ENCODE results near the gene NR1H2. TPM values are rescaled to one million over a fixed set of nuclear protein-coding genes. Genes with fewer than 3 reads are reported as not detected.
A peak's percentile ranks its signal among the peaks of the same experiment; 100 is the strongest.

The NR1H2 gene
- total and polyA plus RNA-seq, 10 of the 15 experiments (the other 5 are each of a cell fraction or from before 2014, with no cell fraction given), result 0.05 to 54.2 (median 35.1) TPM

- TF ChIP-seq RB1 (IDR thresholded peaks at IDR 0.05; ENCODE audit: borderline replicate concordance), result peak; percentile 97; the same call in 1 of the 2 replicates
- TF ChIP-seq, protein P1, sequence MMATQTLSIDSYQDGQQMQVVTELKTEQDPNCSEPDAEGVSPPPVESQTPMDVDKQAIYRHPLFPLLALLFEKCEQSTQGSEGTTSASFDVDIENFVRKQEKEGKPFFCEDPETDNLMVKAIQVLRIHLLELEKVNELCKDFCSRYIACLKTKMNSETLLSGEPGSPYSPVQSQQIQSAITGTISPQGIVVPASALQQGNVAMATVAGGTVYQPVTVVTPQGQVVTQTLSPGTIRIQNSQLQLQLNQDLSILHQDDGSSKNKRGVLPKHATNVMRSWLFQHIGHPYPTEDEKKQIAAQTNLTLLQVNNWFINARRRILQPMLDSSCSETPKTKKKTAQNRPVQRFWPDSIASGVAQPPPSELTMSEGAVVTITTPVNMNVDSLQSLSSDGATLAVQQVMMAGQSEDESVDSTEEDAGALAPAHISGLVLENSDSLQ (IDR thresholded peaks at IDR 0.05), result peak; percentile 36; the same call in 1 of the 2 replicates
- TF ChIP-seq PML (IDR thresholded peaks at IDR 0.05; ENCODE audit: low read length), result no peak
- TF ChIP-seq KDM1A (IDR thresholded peaks at IDR 0.05; ENCODE audit: borderline replicate concordance), result no peak
- peak; percentile 92 for TF ChIP-seq E2F4 (IDR thresholded peaks at IDR 0.05; ENCODE audit: low read depth, low read length)
- TF ChIP-seq, protein P2, sequence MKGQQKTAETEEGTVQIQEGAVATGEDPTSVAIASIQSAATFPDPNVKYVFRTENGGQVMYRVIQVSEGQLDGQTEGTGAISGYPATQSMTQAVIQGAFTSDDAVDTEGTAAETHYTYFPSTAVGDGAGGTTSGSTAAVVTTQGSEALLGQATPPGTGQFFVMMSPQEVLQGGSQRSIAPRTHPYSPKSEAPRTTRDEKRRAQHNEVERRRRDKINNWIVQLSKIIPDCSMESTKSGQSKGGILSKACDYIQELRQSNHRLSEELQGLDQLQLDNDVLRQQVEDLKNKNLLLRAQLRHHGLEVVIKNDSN (IDR thresholded peaks at IDR 0.05; ENCODE audit: borderline replicate concordance, extremely low read length, insufficient read depth, low read depth, low read length), result peak; percentile 1
- TF ChIP-seq SMC3 (IDR thresholded peaks at IDR 0.05; ENCODE audit: borderline replicate concordance, low read length), result no peak
- peak; percentile 97 for TF ChIP-seq NR2F1 (conservative IDR thresholded peaks at IDR 0.05)
- TF ChIP-seq IKZF2 (IDR thresholded peaks at IDR 0.05), result 0 out of 4 replicates have a peak, but pooled peaks of 1 of the 2 experiments have one; percentile 11
- TF ChIP-seq KLF5 (IDR thresholded peaks at IDR 0.05; ENCODE audit: partially characterized antibody), result no peak
- TF ChIP-seq ZBTB11 (CRISPR knock-in tag; IDR thresholded peaks at IDR 0.05), result no peak
- TF ChIP-seq RELB (IDR thresholded peaks at IDR 0.05; ENCODE audit: low read depth), result 0 out of 2 replicates have a peak, but pooled peaks have one; percentile 17
- TF ChIP-seq, protein P3, sequence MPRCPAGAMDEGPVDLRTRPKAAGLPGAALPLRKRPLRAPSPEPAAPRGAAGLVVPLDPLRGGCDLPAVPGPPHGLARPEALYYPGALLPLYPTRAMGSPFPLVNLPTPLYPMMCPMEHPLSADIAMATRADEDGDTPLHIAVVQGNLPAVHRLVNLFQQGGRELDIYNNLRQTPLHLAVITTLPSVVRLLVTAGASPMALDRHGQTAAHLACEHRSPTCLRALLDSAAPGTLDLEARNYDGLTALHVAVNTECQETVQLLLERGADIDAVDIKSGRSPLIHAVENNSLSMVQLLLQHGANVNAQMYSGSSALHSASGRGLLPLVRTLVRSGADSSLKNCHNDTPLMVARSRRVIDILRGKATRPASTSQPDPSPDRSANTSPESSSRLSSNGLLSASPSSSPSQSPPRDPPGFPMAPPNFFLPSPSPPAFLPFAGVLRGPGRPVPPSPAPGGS (IDR thresholded peaks at IDR 0.05; ENCODE audit: borderline replicate concordance, insufficient read depth, low read depth, low read length, poor library complexity, severe bottlenecking), result peak; percentile 22
- 0 out of 2 replicates have a peak, but pooled peaks have one; percentile 46 for TF ChIP-seq CHD2 (IDR thresholded peaks at IDR 0.05; ENCODE audit: borderline replicate concordance, low read depth, low read length)
- TF ChIP-seq IKZF1 (conservative IDR thresholded peaks at IDR 0.05), result peak; percentile 42; the same call in 1 of the 2 replicates
- peak; percentile 22 for TF ChIP-seq SP1 (IDR thresholded peaks at IDR 0.05; ENCODE audit: low read depth, low read length)
- TF ChIP-seq ASH2L (IDR thresholded peaks at IDR 0.05; ENCODE audit: borderline replicate concordance, low read depth), result no peak
These were observed 7.8 kb downstream of the NR1H2 start, which contains the start of gene POLD1 (continued) for GRCh38 chr19:50383852-50384684.

All from GM12878 (cell line).